MM.1S (cell line): ENCODE results near the gene FGF12.

ENCODE experiments used
- DNase-seq: peaks from one replicate; pipeline ENCODE4 v3.0.0-alpha.2; 2015
- H2AFZ ChIP-seq: fragments of 300-600 bp; sonication (generic); 2 replicates; pipeline ENCODE4 v1.6.0; 2016; ENCODE audit warnings: antibody characterized with exemption, low read length
- H3F3A ChIP-seq: fragments of 300-600 bp; sonication (generic); 2 replicates; pipeline ENCODE4 v1.6.1; 2016; ENCODE audit warnings: mild to moderate bottlenecking, antibody characterized with exemption, low read length, moderate library complexity, mixed read lengths; ENCODE audit not compliant: insufficient read depth
- H3K27ac ChIP-seq: fragments of 300-600 bp; sonication (generic); 2 replicates; pipeline ENCODE4 v1.5.1; 2016; ENCODE audit warnings: mild to moderate bottlenecking, low read length
- H3K27me3 ChIP-seq: fragments of 300-600 bp; sonication (generic); replicated peaks from 2 replicates; pipeline ENCODE4 v1.6.0; 2016; ENCODE audit warnings: low read length; ENCODE audit not compliant: insufficient read depth
- H3K36me3 ChIP-seq: fragments of 300-600 bp; sonication (generic); replicated peaks from 2 replicates; pipeline ENCODE4 v1.6.1; 2016; ENCODE audit warnings: mild to moderate bottlenecking, low read length, mixed read lengths; ENCODE audit not compliant: insufficient read depth
- H3K4me1 ChIP-seq: fragments of 300-600 bp; sonication (generic); 2 replicates; pipeline ENCODE4 v1.6.1; 2016; ENCODE audit warnings: low read length, mixed read lengths
- H3K4me2 ChIP-seq: fragments of 300-600 bp; sonication (generic); 2 replicates; pipeline ENCODE4 v1.6.0; 2016; ENCODE audit warnings: low read depth, low read length
- H3K4me3 ChIP-seq: fragments of 300-600 bp; sonication (generic); 2 replicates; pipeline ENCODE4 v1.5.1; 2016; ENCODE audit warnings: low read length, mixed read lengths
- H3K79me2 ChIP-seq: fragments of 300-600 bp; sonication (generic); 2 replicates; pipeline ENCODE4 v1.6.1; 2016; ENCODE audit warnings: mixed run types, low read length, mixed read lengths
- H3K9ac ChIP-seq: fragments of 300-600 bp; sonication (generic); 2 replicates; pipeline ENCODE4 v1.6.1; 2016; ENCODE audit warnings: low read length, mixed read lengths
- H3K9me2 ChIP-seq: fragments of 300-600 bp; sonication (generic); replicated peaks from 2 replicates; pipeline ENCODE4 v1.6.1; 2016; ENCODE audit warnings: mild to moderate bottlenecking, low read length, mixed read lengths; ENCODE audit not compliant: insufficient read depth
- H3K9me3 ChIP-seq: fragments of 300-600 bp; sonication (generic); replicated peaks from 2 replicates; pipeline ENCODE4 v1.6.1; 2016; ENCODE audit warnings: mild to moderate bottlenecking, low read length, mixed read lengths; ENCODE audit not compliant: insufficient read depth
- H4K20me1 ChIP-seq: fragments of 300-600 bp; sonication (generic); 2 replicates; pipeline ENCODE4 v1.6.1; 2016; ENCODE audit warnings: mild to moderate bottlenecking, low read length, moderate library complexity, mixed read lengths; ENCODE audit not compliant: insufficient read depth
- CTCF ChIP-seq: fragments of 300-600 bp; sonication (generic); IDR thresholded peaks from 2 replicates; pipeline ENCODE4 v1.5.1; 2016; ENCODE audit warnings: antibody characterized with exemption, low read length, mixed read lengths
- EZH2 ChIP-seq: fragments of 300-600 bp; sonication (generic); optimal IDR thresholded peaks from 2 replicates; pipeline ENCODE3; 2017; ENCODE audit warnings: low read depth, mild to moderate bottlenecking, antibody characterized with exemption, low read length, mixed read lengths
- EZH2phosphoT487 ChIP-seq: fragments of 300-600 bp; sonication (generic); IDR thresholded peaks from 2 replicates; pipeline ENCODE4 v1.6.1; 2018; ENCODE audit warnings: antibody characterized with exemption, low read length

The FGF12 gene

DNA sequence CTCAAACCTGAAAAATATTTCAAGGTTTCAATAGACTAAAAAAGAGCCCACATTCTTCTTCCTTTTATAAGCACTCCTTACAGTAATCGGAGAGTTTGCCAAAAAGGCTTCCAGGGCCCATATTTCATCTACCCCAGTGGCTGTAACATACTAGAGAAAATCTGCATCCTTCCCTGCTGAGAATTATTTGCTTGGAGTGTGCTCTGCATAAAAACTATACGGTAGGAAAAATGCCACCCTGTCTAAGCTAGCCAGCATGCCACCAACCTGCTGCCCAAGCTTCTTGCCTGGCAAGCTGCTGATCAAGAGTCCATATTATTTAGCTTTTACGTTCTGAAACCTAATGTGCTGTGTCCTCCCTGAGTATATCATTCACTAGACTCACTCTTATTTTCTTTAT, 107.1 kb downstream of the FGF12 start:
- Histone ChIP-seq H3K27ac (no peak overlapping the region), H3K9ac (no peak overlapping the region), H3K9me3 (no peaks in the 10 kb centered on the region), H3K4me2 (no peak overlapping the region), H3K79me2 (no peaks in the 10 kb centered on the region), H3F3A (no peaks in the 10 kb centered on the region), H2AFZ (no peak overlapping the region), H4K20me1 (no peaks in the 10 kb centered on the region), H3K36me3 (no peaks in the 10 kb centered on the region), H3K4me1 (no peaks in the 10 kb centered on the region), H3K4me3 (no peak overlapping the region), H3K9me2 (no peaks in the 10 kb centered on the region), H3K27me3 (no peaks in the 10 kb centered on the region)
- TF ChIP-seq CTCF = no peak
- no peak for TF ChIP-seq EZH2phosphoT487
- no peak for TF ChIP-seq EZH2
- DNase-seq = no peak

GRCh38 chr3:192611411-192611810, 115.9 kb downstream of the FGF12 start:
- Histone ChIP-seq H3K79me2 (no peaks in the 10 kb centered on the region), H3K36me3 (no peaks in the 10 kb centered on the region)
- DNase-seq = no peak

DNA sequence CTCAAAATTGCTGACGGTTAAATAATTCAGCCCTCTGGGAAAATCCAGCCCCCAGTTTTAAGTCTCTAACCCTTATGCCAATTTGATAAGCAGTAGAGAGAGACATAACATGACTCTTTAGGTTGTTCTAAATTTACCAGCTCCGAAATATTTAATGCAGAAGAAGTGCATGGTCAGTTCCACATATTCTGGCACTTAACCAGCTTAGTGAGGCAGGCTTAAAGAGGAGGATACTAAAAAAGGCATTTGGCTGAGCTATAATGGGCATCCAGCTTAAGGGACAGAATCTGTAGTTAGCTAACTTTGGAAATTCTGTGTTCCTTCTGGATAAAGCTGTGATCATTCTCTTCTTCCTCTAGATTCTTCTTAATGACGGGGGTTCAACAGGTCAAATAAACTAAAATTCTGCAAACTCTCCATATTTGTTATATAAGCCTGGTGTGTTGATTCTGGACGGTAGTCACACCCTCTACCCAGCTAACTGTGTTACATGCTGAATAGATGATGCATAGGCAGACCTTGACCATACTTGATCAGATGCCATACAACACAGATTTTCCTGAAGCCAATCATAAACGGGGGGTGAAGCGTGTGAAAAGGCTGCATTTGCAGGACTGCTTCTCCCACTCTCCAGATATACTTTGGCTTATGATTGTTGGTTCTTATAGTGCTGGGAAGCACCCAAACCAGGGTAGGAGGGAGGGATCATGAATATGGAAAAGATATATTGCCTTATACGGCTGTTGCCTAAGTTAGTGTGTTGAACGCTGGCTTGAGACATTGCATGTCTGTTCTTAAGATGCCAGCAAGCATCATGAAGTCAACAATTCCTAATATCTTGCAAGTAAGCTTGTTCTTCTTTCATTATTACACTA, 118.4 kb downstream of the FGF12 start:
- Histone ChIP-seq H3K9ac (no peak overlapping the region), H3K4me1 (no peaks in the 10 kb centered on the region), H3K36me3 (no peaks in the 10 kb centered on the region), H3K27me3 (no peaks in the 10 kb centered on the region), H3K9me3 (no peaks in the 10 kb centered on the region), H3F3A (no peaks in the 10 kb centered on the region), H3K79me2 (no peaks in the 10 kb centered on the region), H3K9me2 (no peaks in the 10 kb centered on the region; the same call in 1 of the 2 replicates), H3K27ac (no peak overlapping the region), H3K4me3 (no peak overlapping the region), H2AFZ (no peak overlapping the region), H3K4me2 (no peak overlapping the region), H4K20me1 (no peaks in the 10 kb centered on the region)
- no peak for DNase-seq
- no peak for TF ChIP-seq EZH2
- no peak for TF ChIP-seq EZH2phosphoT487
- TF ChIP-seq CTCF = no peak

More at GRCh38 chr3:192611411-192611810, 115.9 kb downstream of the FGF12 start:
- H3F3A ChIP-seq = no peaks in the 10 kb centered on the region
- H3K9me2 ChIP-seq = no peaks in the 10 kb centered on the region; the same call in 1 of the 2 replicates
- no peak overlapping the region for H3K27ac ChIP-seq
- H3K27me3 ChIP-seq = no peaks in the 10 kb centered on the region
- H3K9ac ChIP-seq = no peak overlapping the region
- TF ChIP-seq EZH2phosphoT487 (no peak), EZH2 (no peak), CTCF (no peak)
- H2AFZ ChIP-seq = no peak overlapping the region
- H3K4me3 ChIP-seq = no peak overlapping the region
- H4K20me1 ChIP-seq = no peaks in the 10 kb centered on the region
- H3K4me1 ChIP-seq = no peaks in the 10 kb centered on the region
- no peaks in the 10 kb centered on the region for H3K9me3 ChIP-seq
- H3K4me2 ChIP-seq = no peak overlapping the region
